Fibroblast of villous mesenchyme (primary cell): ENCODE results near the gene PC. TPM values are rescaled to one million over a fixed set of nuclear protein-coding genes. Genes with fewer than 3 reads are reported as not detected.

Experiments used
- DNase-seq: peaks from one replicate; pipeline ENCODE4 v3.0.0-alpha.2; 2010; ENCODE audit warnings: low read depth
- H3K4me3 ChIP-seq: 2 replicates; pipeline ENCODE4 v1.5.1; 2011; ENCODE audit warnings: low read depth, mild to moderate bottlenecking, low read length
- total RNA-seq: library from RNA; depleted of rRNA; stranded (reverse); fragments of >200 nt; gene quantifications from 2 replicates; pipeline ENCODE4 v1.2.3, GENCODE V29; 2012
- TF ChIP-seq, protein P1 (sequence below): IDR thresholded peaks from 2 replicates; pipeline ENCODE4 v1.5.1; 2012; ENCODE audit warnings: low read depth, mild to moderate bottlenecking, low read length; ENCODE audit not compliant: insufficient read depth

The PC gene
- total RNA-seq, 1 donor: 11.7 TPM

- peak; percentile 95 for DNase-seq
- no peak overlapping the region for H3K4me3 ChIP-seq
- TF ChIP-seq, protein P1, sequence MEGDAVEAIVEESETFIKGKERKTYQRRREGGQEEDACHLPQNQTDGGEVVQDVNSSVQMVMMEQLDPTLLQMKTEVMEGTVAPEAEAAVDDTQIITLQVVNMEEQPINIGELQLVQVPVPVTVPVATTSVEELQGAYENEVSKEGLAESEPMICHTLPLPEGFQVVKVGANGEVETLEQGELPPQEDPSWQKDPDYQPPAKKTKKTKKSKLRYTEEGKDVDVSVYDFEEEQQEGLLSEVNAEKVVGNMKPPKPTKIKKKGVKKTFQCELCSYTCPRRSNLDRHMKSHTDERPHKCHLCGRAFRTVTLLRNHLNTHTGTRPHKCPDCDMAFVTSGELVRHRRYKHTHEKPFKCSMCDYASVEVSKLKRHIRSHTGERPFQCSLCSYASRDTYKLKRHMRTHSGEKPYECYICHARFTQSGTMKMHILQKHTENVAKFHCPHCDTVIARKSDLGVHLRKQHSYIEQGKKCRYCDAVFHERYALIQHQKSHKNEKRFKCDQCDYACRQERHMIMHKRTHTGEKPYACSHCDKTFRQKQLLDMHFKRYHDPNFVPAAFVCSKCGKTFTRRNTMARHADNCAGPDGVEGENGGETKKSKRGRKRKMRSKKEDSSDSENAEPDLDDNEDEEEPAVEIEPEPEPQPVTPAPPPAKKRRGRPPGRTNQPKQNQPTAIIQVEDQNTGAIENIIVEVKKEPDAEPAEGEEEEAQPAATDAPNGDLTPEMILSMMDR: no peak
Observed at GRCh38 chr11:66934950-66935779, 23.0 kb downstream of the PC start.

- no peak for DNase-seq
- H3K4me3 ChIP-seq: no peak overlapping the region
- TF ChIP-seq, protein P1: no peak
Observed at GRCh38 chr11:66933531-66933930, 24.7 kb downstream of the PC start.

- no peak for DNase-seq
- TF ChIP-seq, protein P1: no peak
- no peak overlapping the region for H3K4me3 ChIP-seq
Observed at GRCh38 chr11:66932543-66932942, 25.6 kb downstream of the PC start.

DNA sequence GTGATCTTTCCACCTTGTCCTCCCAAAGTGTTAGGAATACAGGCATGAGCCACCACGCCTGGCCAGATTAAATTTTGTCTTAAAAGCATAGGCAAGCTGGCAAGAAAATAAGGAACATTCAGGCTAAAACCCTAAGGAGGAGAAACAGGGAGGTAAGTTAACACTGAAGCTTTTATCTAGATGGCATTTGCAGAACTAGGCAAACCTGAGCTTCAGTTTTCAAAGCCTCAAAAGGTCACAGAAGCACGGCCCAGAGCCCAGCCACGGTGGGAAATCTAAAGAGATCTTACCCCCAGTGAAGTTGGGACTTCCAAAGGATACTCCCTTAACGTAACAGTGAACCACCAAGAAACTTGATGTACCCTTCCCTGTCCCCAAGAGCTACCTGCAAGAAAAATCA is 28.4 kb downstream of the PC start:
- TF ChIP-seq, protein P1: no peak

GRCh38 chr11:66924272-66924671 is 33.9 kb downstream of the PC start:
- DNase-seq: no peak
- TF ChIP-seq, protein P1: no peak
- no peak overlapping the region for H3K4me3 ChIP-seq

More for the DNA sequence above, 28.4 kb downstream of the PC start:
- no peak for DNase-seq
- no peak overlapping the region for H3K4me3 ChIP-seq

DNA sequence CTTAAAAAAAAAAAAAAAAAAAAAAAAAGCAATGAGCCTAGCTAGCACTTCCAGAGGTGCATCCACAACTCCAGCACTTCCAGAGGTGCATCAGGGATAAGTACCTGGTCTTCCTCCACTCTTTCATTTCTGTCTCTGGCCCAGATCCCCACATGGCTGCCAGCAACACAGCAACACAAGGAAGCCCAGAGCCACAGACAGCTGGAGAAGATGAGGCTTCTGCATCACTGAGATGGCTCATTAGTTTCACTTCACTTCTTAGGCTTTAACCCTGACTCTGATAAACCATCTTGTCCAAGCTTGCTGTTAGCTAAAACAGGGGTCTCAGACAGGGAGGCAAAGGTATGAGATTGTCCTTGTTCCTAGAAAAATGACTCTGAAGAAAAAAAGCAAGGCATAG is 35.6 kb downstream of the PC start:
- no peak overlapping the region for H3K4me3 ChIP-seq
- TF ChIP-seq, protein P1: no peak
- DNase-seq: no peak
